H4 (cell line): ENCODE results near the gene SYT7. TPM values are rescaled to one million over a fixed set of nuclear protein-coding genes. Genes with fewer than 3 reads are reported as not detected.

Experiments
- DNase-seq: peaks from one replicate; pipeline ENCODE4 v3.0.0-alpha.2; 2015; ENCODE audit warnings: low spot score
- total RNA-seq: library from RNA; depleted of rRNA; stranded (reverse); fragments of >200 nt; shearing (Covaris generic); gene quantifications from 2 replicates; pipeline ENCODE4 v1.2.3, GENCODE V29; 2014

The SYT7 gene
- total RNA-seq, 1 experiment from 2014 or later: 1.9 TPM

GRCh38 chr11:61536676-61537270 is 44.1 kb downstream of the SYT7 start:
- no peak for DNase-seq

GRCh38 chr11:61535998-61536675 is 44.7 kb downstream of the SYT7 start:
- DNase-seq: no peak

- no peak for DNase-seq
Measured at GRCh38 chr11:61534933-61535839, 45.7 kb downstream of the SYT7 start.

- no peak for DNase-seq
Measured at GRCh38 chr11:61534025-61534932, 46.6 kb downstream of the SYT7 start.

- no peak for DNase-seq
Measured at GRCh38 chr11:61533401-61533800, 47.5 kb downstream of the SYT7 start.

- no peak for DNase-seq
Measured at GRCh38 chr11:61533039-61533375, 47.9 kb downstream of the SYT7 start.

GRCh38 chr11:61532134-61533038 is 48.5 kb downstream of the SYT7 start:
- peak; percentile 29 for DNase-seq

- no peak for DNase-seq
Measured at GRCh38 chr11:61531044-61531443, 49.8 kb downstream of the SYT7 start.

GRCh38 chr11:61529537-61530225 is 51.2 kb downstream of the SYT7 start:
- no peak for DNase-seq

- no peak for DNase-seq
Measured at GRCh38 chr11:61528114-61528513, 52.8 kb downstream of the SYT7 start.

GRCh38 chr11:61526956-61527731 is 53.7 kb downstream of the SYT7 start:
- DNase-seq: no peak

GRCh38 chr11:61526229-61526628 is 54.6 kb downstream of the SYT7 start:
- DNase-seq: no peak

- no peak for DNase-seq
Measured at GRCh38 chr11:61524963-61525587, 55.8 kb downstream of the SYT7 start.

- DNase-seq: no peak
Measured at GRCh38 chr11:61524446-61524845, 56.4 kb downstream of the SYT7 start.

GRCh38 chr11:61522881-61523280 is 58.0 kb downstream of the SYT7 start:
- no peak for DNase-seq

GRCh38 chr11:61518032-61518795 is 62.7 kb downstream of the SYT7 start:
- no peak for DNase-seq

GRCh38 chr11:61516675-61517572 is 64.0 kb downstream of the SYT7 start:
- no peak for DNase-seq
